HepG2 (cell line): ENCODE results near the gene SPARC.

Experiments used
- FOXK1 ChIP-seq: sonication (generic); formaldehyde crosslinking; IDR thresholded peaks from 2 replicates; pipeline ENCODE4 v1.4.0; 2020; ENCODE audit warnings: low read depth, missing genetic modification reagents, borderline replicate concordance
- PHF8 ChIP-seq: sonication (generic); formaldehyde crosslinking; IDR thresholded peaks from 2 replicates; pipeline ENCODE4 v1.5.0; 2020; ENCODE audit warnings: missing genetic modification reagents
- SNRNP70 ChIP-seq: fragments of 200-400 bp; formaldehyde crosslinking; IDR thresholded peaks from 2 replicates; pipeline ENCODE4 v1.6.1; 2017; ENCODE audit warnings: mild to moderate bottlenecking, low read depth, low read length, moderate library complexity
- YY1 ChIP-seq: IDR thresholded peaks from 2 replicates; pipeline ENCODE4 v1.6.1; 2011; ENCODE audit warnings: low read length, low read depth, moderate library complexity, mild to moderate bottlenecking; ENCODE audit not compliant: insufficient read depth, insufficient replicate concordance
- TF ChIP-seq, protein P1 (sequence below): IDR thresholded peaks from 2 replicates; pipeline ENCODE4 v1.6.1; 2016; ENCODE audit warnings: missing compliant biosample characterization, missing genetic modification reagents, borderline replicate concordance

DNA sequence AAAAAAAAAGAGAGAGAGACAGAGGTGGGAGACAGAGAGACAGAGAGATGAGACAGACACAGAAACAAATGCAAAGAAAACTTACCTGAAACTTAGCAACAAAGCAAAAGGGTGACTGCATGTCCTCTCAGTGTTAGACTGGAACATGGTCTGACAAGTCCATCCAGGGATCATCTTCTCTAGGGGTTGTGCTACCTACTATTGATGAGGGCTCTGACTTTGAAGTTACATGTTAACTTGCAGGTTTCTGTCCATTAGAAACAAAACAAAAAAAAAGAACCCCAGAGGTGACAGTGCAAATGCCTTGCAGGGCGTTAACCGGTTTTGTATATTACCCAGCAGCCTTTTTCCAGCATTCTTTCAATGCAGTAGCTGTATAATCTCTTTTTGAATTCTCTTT is 13.6 kb upstream of the SPARC start:
- TF ChIP-seq, protein P1, sequence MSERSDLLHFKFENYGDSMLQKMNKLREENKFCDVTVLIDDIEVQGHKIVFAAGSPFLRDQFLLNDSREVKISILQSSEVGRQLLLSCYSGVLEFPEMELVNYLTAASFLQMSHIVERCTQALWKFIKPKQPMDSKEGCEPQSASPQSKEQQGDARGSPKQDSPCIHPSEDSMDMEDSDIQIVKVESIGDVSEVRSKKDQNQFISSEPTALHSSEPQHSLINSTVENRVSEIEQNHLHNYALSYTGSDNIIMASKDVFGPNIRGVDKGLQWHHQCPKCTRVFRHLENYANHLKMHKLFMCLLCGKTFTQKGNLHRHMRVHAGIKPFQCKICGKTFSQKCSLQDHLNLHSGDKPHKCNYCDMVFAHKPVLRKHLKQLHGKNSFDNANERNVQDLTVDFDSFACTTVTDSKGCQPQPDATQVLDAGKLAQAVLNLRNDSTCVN (CRISPR knock-in tag) = no peak
- TF ChIP-seq PHF8 (CRISPR knock-in tag) (no peak), SNRNP70 (no peak), FOXK1 (CRISPR knock-in tag) (no peak), YY1 (no peak)
